Measurements from ENCODE around the gene PEX19. TPM values are rescaled to one million over a fixed set of nuclear protein-coding genes. Genes with fewer than 3 reads are reported as not detected.

The PEX19 gene
- polyA plus RNA-seq, 1 donor (not counting 4 experiments of a cell fraction or from before 2014, with no cell fraction given): 48.7 TPM

- no peaks in the 10 kb centered on the region for H4K20me1 ChIP-seq (ENCODE audit: control insufficient read depth, extremely low read depth, insufficient read depth, low read length)
- peaks cover 44 to 47% of the 10 kb centered on the region in 2 experiments for H3K36me3 ChIP-seq (ENCODE audit: control insufficient read depth in 2 of 2, extremely low read depth in 1 of 2, insufficient read depth in 2 of 2, low read length in 2 of 2)
- no peaks in the 10 kb centered on the region for H3K4me1 ChIP-seq (ENCODE audit: control insufficient read depth, extremely low read depth, insufficient read depth, low read length)
- H3K4me3 ChIP-seq (ENCODE audit: control insufficient read depth in 2 of 3, extremely low read depth in 1 of 3, insufficient read depth in 2 of 3, low read depth in 1 of 3, low read length in 3 of 3): no peak overlapping the region
- H3K9me1 ChIP-seq (ENCODE audit: control insufficient read depth, extremely low read depth, insufficient read depth, low read length): no peaks in the 10 kb centered on the region
- no peak overlapping the region for H3K9ac ChIP-seq (ENCODE audit: control insufficient read depth, extremely low read depth, insufficient read depth, low read length)
- dilution Hi-C loops (cut with MboI; ENCODE audit: extremely low pct_ligation_motif_present, low sequenced_read_pairs): no loop called here
- H3K27me3 ChIP-seq (ENCODE audit: control insufficient read depth, extremely low read depth, insufficient read depth, low read length): no peaks in the 10 kb centered on the region
- H3K9me3 ChIP-seq (ENCODE audit: control insufficient read depth, low read depth, low read length): no peaks in the 10 kb centered on the region
- H3K27ac ChIP-seq (ENCODE audit: control insufficient read depth, insufficient read depth, low read length): no peak overlapping the region
- TF ChIP-seq CTCF (optimal IDR thresholded peaks at IDR 0.05 in 1 of 3, IDR thresholded peaks at IDR 0.05 in 1 of 3, conservative IDR thresholded peaks at IDR 0.05 in 1 of 3; ENCODE audit: extremely low read depth in 1 of 3, insufficient read depth in 2 of 3, low read length in 3 of 3) (no peak), EZH2 (IDR thresholded peaks at IDR 0.05; ENCODE audit: low read length) (no peak)
- no peak for FAIRE-seq
- no peak overlapping the region for H3K4me2 ChIP-seq (ENCODE audit: control insufficient read depth, extremely low read depth, insufficient read depth, low read depth, low read length)
- DNase-seq (ENCODE audit: low read depth, low spot score): no peak
- H2AFZ ChIP-seq (ENCODE audit: control insufficient read depth, low read length): no peak overlapping the region
- H3K79me2 ChIP-seq (ENCODE audit: control insufficient read depth, insufficient read depth, low read length): no peaks in the 10 kb centered on the region
Observed at GRCh38 chr1:160308451-160309184, 23.7 kb upstream of the PEX19 start.

DNA sequence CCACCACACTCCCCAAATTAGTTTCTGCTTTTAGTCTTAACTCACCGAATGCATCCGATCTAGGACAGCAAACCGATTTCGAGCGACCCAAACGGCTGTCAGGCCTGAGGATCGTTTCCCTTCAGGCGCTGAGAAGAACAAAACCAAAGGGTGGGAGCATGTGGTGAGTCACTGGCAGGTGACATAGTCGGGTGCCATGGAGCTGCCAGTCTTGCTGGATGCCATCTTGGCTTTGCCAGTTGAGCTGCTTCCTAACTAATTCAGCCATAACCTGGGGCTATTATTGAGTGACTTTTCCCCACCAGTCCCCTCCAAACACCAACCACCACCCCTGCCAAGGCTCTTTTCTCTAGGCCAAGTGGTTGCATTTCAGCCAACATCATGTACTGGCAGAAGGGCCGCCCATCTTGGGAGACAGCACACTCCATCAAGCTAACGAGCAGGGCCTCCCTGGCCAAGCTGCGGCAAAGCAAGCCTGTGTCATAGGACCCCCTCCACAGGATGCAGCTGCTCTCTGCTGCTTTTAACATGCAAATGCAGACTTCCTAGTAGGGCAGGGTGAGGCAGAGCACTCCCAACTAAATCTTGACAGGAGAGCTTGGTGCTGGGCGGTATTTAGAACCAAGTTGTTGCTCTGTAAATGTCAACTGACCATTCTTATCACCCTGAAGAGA lies 22.3 kb upstream of the PEX19 start:
- Histone ChIP-seq H3K9ac (ENCODE audit: control insufficient read depth, extremely low read depth, insufficient read depth, low read length) (no peak overlapping the region), H3K27me3 (ENCODE audit: control insufficient read depth, extremely low read depth, insufficient read depth, low read length) (no peaks in the 10 kb centered on the region), H2AFZ (ENCODE audit: control insufficient read depth, low read length) (no peak overlapping the region), H3K79me2 (ENCODE audit: control insufficient read depth, insufficient read depth, low read length) (no peaks in the 10 kb centered on the region), H3K4me3 (ENCODE audit: control insufficient read depth in 2 of 3, extremely low read depth in 1 of 3, insufficient read depth in 2 of 3, low read depth in 1 of 3, low read length in 3 of 3) (no peak overlapping the region), H3K4me1 (ENCODE audit: control insufficient read depth, extremely low read depth, insufficient read depth, low read length) (no peaks in the 10 kb centered on the region), H3K9me3 (ENCODE audit: control insufficient read depth, low read depth, low read length) (no peaks in the 10 kb centered on the region), H3K27ac (ENCODE audit: control insufficient read depth, insufficient read depth, low read length) (no peak overlapping the region), H4K20me1 (ENCODE audit: control insufficient read depth, extremely low read depth, insufficient read depth, low read length) (no peaks in the 10 kb centered on the region), H3K36me3 (ENCODE audit: control insufficient read depth in 2 of 2, extremely low read depth in 1 of 2, insufficient read depth in 2 of 2, low read length in 2 of 2) (peaks cover 42 to 44% of the 10 kb centered on the region in 2 experiments), H3K4me2 (ENCODE audit: control insufficient read depth, extremely low read depth, insufficient read depth, low read depth, low read length) (no peak overlapping the region), H3K9me1 (ENCODE audit: control insufficient read depth, extremely low read depth, insufficient read depth, low read length) (no peaks in the 10 kb centered on the region)
- no peak for TF ChIP-seq CTCF (optimal IDR thresholded peaks at IDR 0.05 in 1 of 3, IDR thresholded peaks at IDR 0.05 in 1 of 3, conservative IDR thresholded peaks at IDR 0.05 in 1 of 3; ENCODE audit: extremely low read depth in 1 of 3, insufficient read depth in 2 of 3, low read length in 3 of 3)
- TF ChIP-seq EZH2 (IDR thresholded peaks at IDR 0.05; ENCODE audit: low read length): no peak
- FAIRE-seq: no peak
- dilution Hi-C loops (cut with MboI; ENCODE audit: extremely low pct_ligation_motif_present, low sequenced_read_pairs): no loop called here
- no peak for DNase-seq (ENCODE audit: low read depth, low spot score)

Data from keratinocyte (primary cell).